Neuronal stem cell (in vitro differentiated cells): ENCODE results near the gene CACNA1C.

Source experiments
- DNase-seq: peaks from one replicate; pipeline ENCODE4 v3.0.0-alpha.2; 2013; ENCODE audit warnings: low spot score
- H2AFZ ChIP-seq: one replicate; pipeline ENCODE4 v1.6.1; 2013; ENCODE audit warnings: mild to moderate bottlenecking, low read length, inconsistent platforms
- H2AK5ac ChIP-seq: 2 replicates; pipeline ENCODE4 v1.6.1; 2013; ENCODE audit warnings: low read depth, mild to moderate bottlenecking, inconsistent platforms, low read length, moderate library complexity, mixed read lengths
- H2BK120ac ChIP-seq: 2 replicates; pipeline ENCODE4 v1.6.1; 2013; ENCODE audit warnings: low read depth, mild to moderate bottlenecking, inconsistent platforms, low read length, moderate library complexity, mixed read lengths
- H2BK12ac ChIP-seq: one replicate; pipeline ENCODE4 v1.6.1; 2013; ENCODE audit warnings: low read length, inconsistent platforms
- H2BK15ac ChIP-seq: 2 replicates; pipeline ENCODE4 v1.6.1; 2013; ENCODE audit warnings: mild to moderate bottlenecking, low read length, inconsistent platforms, mixed read lengths
- H2BK5ac ChIP-seq: one replicate; pipeline ENCODE4 v1.6.1; 2013; ENCODE audit warnings: inconsistent platforms, mild to moderate bottlenecking, low read length, moderate library complexity
- H3K14ac ChIP-seq: one replicate; pipeline ENCODE4 v1.6.1; 2013; ENCODE audit warnings: low read length, inconsistent platforms
- H3K18ac ChIP-seq: 2 replicates; pipeline ENCODE4 v1.6.1; 2013; ENCODE audit warnings: low read length, inconsistent platforms
- H3K23ac ChIP-seq: 2 replicates; pipeline ENCODE4 v1.6.1; 2013; ENCODE audit warnings: low read depth, mild to moderate bottlenecking, mixed read lengths, low read length, inconsistent platforms; ENCODE audit not compliant: poor library complexity
- H3K27ac ChIP-seq: replicated peaks from 3 replicates; pipeline ENCODE4 v1.5.1; 2013; ENCODE audit warnings: low read length, inconsistent platforms
- H3K27me3 ChIP-seq, 3 experiments: 2 replicates each; pipeline ENCODE4 v1.6.1; 2013; ENCODE audit warnings: low read length in 3 of 3, mild to moderate bottlenecking in 2 of 3, inconsistent platforms in 1 of 3, low read depth in 1 of 3, mixed read lengths in 1 of 3, moderate library complexity in 1 of 3; ENCODE audit not compliant: control insufficient read depth in 3 of 3, insufficient read depth in 3 of 3
- H3K36me3 ChIP-seq, 2 donors: replicated peaks in 1 of 2; 2 replicates each; pipeline ENCODE4 v1.6.1; 2013; ENCODE audit warnings: low read length in 2 of 2; ENCODE audit not compliant: control insufficient read depth in 2 of 2, insufficient read depth in 2 of 2
- H3K4ac ChIP-seq: 2 replicates; pipeline ENCODE4 v1.6.1; 2013; ENCODE audit warnings: inconsistent platforms, mild to moderate bottlenecking, low read length, moderate library complexity
- H3K4me1 ChIP-seq, 2 donors: 1 replicate in 1 of 2; 2 replicates in 1 of 2; pipeline ENCODE4 v1.6.1; 2013; ENCODE audit warnings: low read length in 2 of 2, low read depth in 1 of 2; ENCODE audit not compliant: control insufficient read depth in 2 of 2, insufficient read depth in 1 of 2
- H3K4me2 ChIP-seq: one replicate; pipeline ENCODE4 v1.6.1; 2013; ENCODE audit warnings: mild to moderate bottlenecking, low read length, inconsistent platforms; ENCODE audit not compliant: insufficient read depth, poor library complexity, severe bottlenecking
- H3K4me3 ChIP-seq, 2 donors: 2 replicates each; pipeline ENCODE4 v1.5.1; 2013; ENCODE audit warnings: low read length in 2 of 2, mild to moderate bottlenecking in 2 of 2, inconsistent platforms in 1 of 2, moderate library complexity in 1 of 2
- H3K79me1 ChIP-seq: one replicate; pipeline ENCODE4 v1.6.1; 2013; ENCODE audit warnings: low read depth, mild to moderate bottlenecking, inconsistent platforms, low read length, moderate library complexity
- H3K9ac ChIP-seq: one replicate; pipeline ENCODE4 v1.6.1; 2013; ENCODE audit warnings: mild to moderate bottlenecking, low read depth, low read length, inconsistent platforms; ENCODE audit not compliant: poor library complexity
- H3K9me3 ChIP-seq, 2 donors: replicated peaks in 1 of 2; 2 replicates each; pipeline versions ENCODE3 to v1.6.1; 2013; ENCODE audit warnings: low read length in 2 of 2, mild to moderate bottlenecking in 2 of 2, inconsistent platforms in 1 of 2, low read depth in 1 of 2, mixed read lengths in 1 of 2, moderate library complexity in 1 of 2; ENCODE audit not compliant: control insufficient read depth in 2 of 2, insufficient read depth in 1 of 2
- H4K8ac ChIP-seq: one replicate; pipeline ENCODE4 v1.6.1; 2013; ENCODE audit warnings: low read depth, mild to moderate bottlenecking, inconsistent platforms, low read length, moderate library complexity
- H4K91ac ChIP-seq: one replicate; pipeline ENCODE4 v1.6.1; 2013; ENCODE audit warnings: low read length, low read depth, mild to moderate bottlenecking, inconsistent platforms; ENCODE audit not compliant: poor library complexity
- WGBS, 2 donors: extraction: QIAGEN DNeasy Blood & Tissue Kit; methylation state at CpG; one replicate each; pipeline ENCODE4 v1.1.7; 2013; ENCODE audit warnings: missing lambda C conversion rate in 2 of 2, mixed read lengths in 1 of 2; ENCODE audit not compliant: insufficient read length in 2 of 2, insufficient replicate concordance in 1 of 2; ENCODE audit errors: extremely low coverage in 2 of 2; 5-methylcytosine and 5-hydroxymethylcytosine counted together

Gene CACNA1C

GRCh38 chr12:2408262-2408661 is 355.5 kb downstream of the CACNA1C start:
- no peak overlapping the region for H2BK5ac ChIP-seq
- H3K4me3 ChIP-seq: no peak overlapping the region
- no peak overlapping the region for H4K8ac ChIP-seq
- no peak overlapping the region for H2BK120ac ChIP-seq
- H3K4ac ChIP-seq: no peak overlapping the region
- no peak overlapping the region for H3K14ac ChIP-seq
- no peak overlapping the region for H3K23ac ChIP-seq
- peaks cover 0 to 2% of the 10 kb centered on the region in 2 donors for H3K9me3 ChIP-seq
- H2BK15ac ChIP-seq: no peak overlapping the region
- DNase-seq: no peak
- H3K4me1 ChIP-seq: peaks cover 0 to 10% of the 10 kb centered on the region in 2 donors
- no CpG with 5 or more reads among the region's 3 CpGs for WGBS, 2 donors
- H3K9ac ChIP-seq: no peak overlapping the region
- H3K79me1 ChIP-seq: no peaks in the 10 kb centered on the region
- H2AFZ ChIP-seq: no peak overlapping the region
- H2BK12ac ChIP-seq: no peak overlapping the region
- no peak overlapping the region for H2AK5ac ChIP-seq
- H3K4me2 ChIP-seq: no peak overlapping the region
- H3K18ac ChIP-seq: no peak overlapping the region
- H3K27me3 ChIP-seq: peaks cover 0 to 2% (median 0%) of the 10 kb centered on the region in 3 experiments
- H3K36me3 ChIP-seq: no peaks in the 10 kb centered on the region
- no peak overlapping the region for H3K27ac ChIP-seq
- no peak overlapping the region for H4K91ac ChIP-seq

DNA sequence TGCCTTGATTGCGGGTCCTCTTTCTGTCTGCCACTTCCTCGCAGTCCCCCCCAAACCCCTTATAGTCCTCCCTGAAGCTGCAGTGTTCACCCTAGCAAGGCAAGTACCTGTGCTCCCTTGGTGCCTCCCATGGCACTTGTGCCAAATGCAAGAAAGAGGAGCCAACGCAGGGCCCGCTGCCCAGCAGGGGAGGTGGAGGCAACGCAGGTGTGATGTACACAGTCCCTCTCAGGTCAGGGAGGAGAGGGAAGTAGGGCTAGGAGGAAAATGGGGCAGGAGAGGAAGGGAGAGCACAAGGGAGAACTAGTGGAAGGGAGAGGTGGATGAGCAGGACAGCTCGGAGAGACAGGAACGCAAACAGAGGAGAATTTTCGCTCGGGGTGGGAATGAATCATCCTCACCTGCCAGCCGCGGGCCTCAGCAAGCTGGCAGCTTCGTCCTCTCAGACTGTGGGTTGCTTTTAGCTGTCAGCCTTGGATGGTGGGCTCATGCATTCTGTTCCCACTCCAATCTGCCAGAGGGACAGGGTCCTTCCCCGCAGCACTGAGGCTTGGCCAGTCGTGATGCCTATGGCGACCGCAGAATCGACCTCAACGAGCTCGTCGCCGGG is 357.0 kb downstream of the CACNA1C start:
- no CpG with 5 or more reads among the region's 21 CpGs for WGBS, 2 donors
- no peak overlapping the region for H2AK5ac ChIP-seq
- H4K91ac ChIP-seq: no peak overlapping the region
- no peak overlapping the region for H3K4ac ChIP-seq
- H3K18ac ChIP-seq: peak overlapping the region; percentile 53
- no peak for DNase-seq
- no peak overlapping the region for H3K4me2 ChIP-seq
- peaks cover 0 to 2% of the 10 kb centered on the region in 2 donors for H3K9me3 ChIP-seq
- H3K9ac ChIP-seq: no peak overlapping the region
- no peak overlapping the region for H3K27ac ChIP-seq
- H2BK120ac ChIP-seq: no peak overlapping the region
- no peak overlapping the region for H3K4me3 ChIP-seq
- H3K36me3 ChIP-seq: no peaks in the 10 kb centered on the region
- no peak overlapping the region for H3K14ac ChIP-seq
- H2BK15ac ChIP-seq: no peak overlapping the region
- H3K4me1 ChIP-seq: peaks cover 0 to 10% of the 10 kb centered on the region in 2 donors
- H2AFZ ChIP-seq: no peak overlapping the region
- H2BK12ac ChIP-seq: peak overlapping the region; percentile 84
- H3K27me3 ChIP-seq: peaks cover 0 to 2% (median 0%) of the 10 kb centered on the region in 3 experiments
- H3K23ac ChIP-seq: peak overlapping the region; percentile 39
- no peak overlapping the region for H4K8ac ChIP-seq
- H2BK5ac ChIP-seq: no peak overlapping the region
- no peaks in the 10 kb centered on the region for H3K79me1 ChIP-seq

DNA sequence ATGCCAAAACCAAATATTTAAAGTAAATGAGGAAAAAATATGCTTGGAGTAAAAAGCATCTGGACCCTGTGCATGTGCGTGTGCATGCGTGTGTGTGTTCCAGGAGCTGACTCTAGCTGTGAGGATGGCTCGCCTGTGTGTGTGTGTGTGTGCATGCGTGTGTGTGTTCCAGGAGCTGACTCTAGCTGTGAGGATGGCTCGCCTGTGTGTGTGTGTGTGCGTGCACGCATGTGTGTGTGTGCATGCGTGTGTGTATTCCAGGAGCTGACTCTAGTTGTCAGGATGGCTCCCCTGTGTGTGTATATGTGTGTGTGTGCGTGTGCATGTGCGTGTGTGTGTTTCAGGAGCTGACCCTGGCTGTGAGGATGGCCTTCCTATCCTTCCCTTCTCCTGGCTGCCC is 357.7 kb downstream of the CACNA1C start:
- Histone ChIP-seq H4K8ac (no peak overlapping the region), H3K4ac (no peak overlapping the region), H2AFZ (no peak overlapping the region), H4K91ac (peak overlapping the region; percentile 75), H2BK120ac (no peak overlapping the region), H2BK12ac (no peak overlapping the region), H3K9ac (peak overlapping the region; percentile 54), H3K4me2 (no peak overlapping the region), H2BK5ac (no peak overlapping the region), H3K23ac (no peak overlapping the region), H2AK5ac (peak overlapping the region; percentile 11), H3K4me3 (no peak overlapping the region), H3K79me1 (no peaks in the 10 kb centered on the region), H3K14ac (peak overlapping the region; percentile 72), H3K9me3 (no peaks in the 10 kb centered on the region), H3K27ac (no peak overlapping the region), H3K36me3 (no peaks in the 10 kb centered on the region), H3K18ac (no peak overlapping the region), H3K4me1 (peaks cover 0 to 10% of the 10 kb centered on the region in 2 donors), H2BK15ac (no peak overlapping the region), H3K27me3 (peaks cover 0 to 6% (median 0%) of the 10 kb centered on the region in 3 experiments)
- DNase-seq: no peak
- no CpG with 5 or more reads among the region's 10 CpGs for WGBS, 2 donors

GRCh38 chr12:2411011-2411410 is 358.2 kb downstream of the CACNA1C start:
- no peak overlapping the region for H3K23ac ChIP-seq
- peak overlapping the region; percentile 11 for H2AK5ac ChIP-seq
- H3K4me3 ChIP-seq: no peak overlapping the region
- no peak overlapping the region for H4K91ac ChIP-seq
- H3K14ac ChIP-seq: peak overlapping the region; percentile 72
- peaks cover 0 to 9% (median 0%) of the 10 kb centered on the region in 3 experiments for H3K27me3 ChIP-seq
- H3K9ac ChIP-seq: no peak overlapping the region
- no peak overlapping the region for H2BK15ac ChIP-seq
- no peak overlapping the region for H2BK5ac ChIP-seq
- H3K4ac ChIP-seq: no peak overlapping the region
- no peaks in the 10 kb centered on the region for H3K79me1 ChIP-seq
- H3K9me3 ChIP-seq: no peaks in the 10 kb centered on the region
- H3K18ac ChIP-seq: peak overlapping the region; percentile 50
- no peak overlapping the region for H2BK120ac ChIP-seq
- H3K4me1 ChIP-seq: peaks cover 0 to 10% of the 10 kb centered on the region in 2 donors
- H3K36me3 ChIP-seq: no peaks in the 10 kb centered on the region
- no CpG with 5 or more reads among the region's 7 CpGs for WGBS, 2 donors
- DNase-seq: no peak
- no peak overlapping the region for H4K8ac ChIP-seq
- H2BK12ac ChIP-seq: no peak overlapping the region
- no peak overlapping the region for H2AFZ ChIP-seq
- H3K4me2 ChIP-seq: no peak overlapping the region
- no peak overlapping the region for H3K27ac ChIP-seq
